CD4-positive, alpha-beta memory T cell (primary cell): ENCODE results near the gene IL26. TPM values are rescaled to one million over a fixed set of nuclear protein-coding genes. Genes with fewer than 3 reads are reported as not detected.

ENCODE experiments used
- CTCF ChIA-PET: fragments of 350-600 bp; sonication (Branson Sonifier 250); formaldehyde crosslinking; loops from one replicate; lab custom pipeline; 2021; ENCODE audit warnings: inconsistent platforms; ENCODE audit not compliant: partially characterized antibody; lab: Charles Lee
- POLR2A ChIA-PET: fragments of 350-600 bp; sonication (Branson Sonifier 250); formaldehyde crosslinking; loops from one replicate; lab custom pipeline; 2021; ENCODE audit not compliant: partially characterized antibody; lab: Charles Lee
- DNase-seq, 5 donors: peaks; one replicate each; pipeline versions ENCODE4 v3.0.0 to v3.0.0-alpha.2; 2020 to 2022; ENCODE audit warnings: mixed read lengths in 1 of 5
- H3K27ac ChIP-seq: one replicate; pipeline ENCODE4 v1.7.0; 2013; ENCODE audit warnings: low read depth, low read length
- H3K27me3 ChIP-seq: 2 replicates; pipeline ENCODE4 v1.7.0; 2013; ENCODE audit warnings: mild to moderate bottlenecking, low read length, moderate library complexity; ENCODE audit not compliant: insufficient read depth
- H3K36me3 ChIP-seq: 2 replicates; pipeline ENCODE4 v1.7.0; 2013; ENCODE audit warnings: mild to moderate bottlenecking, low read length, moderate library complexity; ENCODE audit not compliant: insufficient read depth
- H3K4me1 ChIP-seq: 2 replicates; pipeline ENCODE4 v1.7.0; 2013; ENCODE audit warnings: mild to moderate bottlenecking, low read length, moderate library complexity; ENCODE audit not compliant: insufficient read depth
- H3K4me3 ChIP-seq, 2 donors: one replicate each; pipeline ENCODE4 v1.7.0; 2013; ENCODE audit warnings: low read length in 2 of 2, mild to moderate bottlenecking in 1 of 2
- H3K9me3 ChIP-seq, 2 donors: one replicate each; pipeline ENCODE4 v1.7.0; 2013; ENCODE audit warnings: low read length in 2 of 2, control low read depth in 1 of 2; ENCODE audit not compliant: control insufficient read depth in 1 of 2
- H3K27ac Mint-ChIP-seq, 7 donors: one replicate each; pipeline ENCODE4 v1.8.0; 2020 to 2021; ENCODE audit warnings: mixed read lengths in 7 of 7, mild to moderate bottlenecking in 6 of 7, inconsistent platforms in 3 of 7, moderate library complexity in 3 of 7
- H3K27me3 Mint-ChIP-seq, 2 donors: one replicate each; pipeline ENCODE4 v1.8.0; 2020 to 2021; ENCODE audit warnings: mixed read lengths in 2 of 2
- H3K36me3 Mint-ChIP-seq, 2 donors: one replicate each; pipeline ENCODE4 v1.8.0; 2020 to 2021; ENCODE audit warnings: mixed read lengths in 2 of 2, inconsistent platforms in 1 of 2, mild to moderate bottlenecking in 1 of 2
- H3K4me1 Mint-ChIP-seq, 4 donors: one replicate each; pipeline ENCODE4 v1.8.0; 2020 to 2021; ENCODE audit warnings: mixed read lengths in 4 of 4, mild to moderate bottlenecking in 1 of 4
- H3K4me3 Mint-ChIP-seq, 8 donors: one replicate each; pipeline ENCODE4 v1.8.0; 2020 to 2021; ENCODE audit warnings: mixed read lengths in 8 of 8, mild to moderate bottlenecking in 7 of 8, moderate library complexity in 6 of 8, inconsistent platforms in 3 of 8
- H3K9me3 Mint-ChIP-seq, 8 donors: one replicate each; pipeline ENCODE4 v1.8.0; 2020 to 2021; ENCODE audit warnings: mixed read lengths in 8 of 8, mild to moderate bottlenecking in 5 of 8, inconsistent platforms in 3 of 8, moderate library complexity in 1 of 8
- intact Hi-C: fragments of 100-400 bp; cut with micrococcal nuclease; formaldehyde crosslinking; loops from one replicate; pipeline ENCODE4 v1.15.1; 2023
- polyA plus RNA-seq, 2 donors: library from polyadenylated mRNA; unstranded; fragments of 300-500 nt; fragmentation: Illumina TruSeq; gene quantifications; one replicate each; pipeline ENCODE4 v1.2.3, GENCODE V29; 2021
- total RNA-seq, 2 experiments: library from RNA; stranded (reverse); gene quantifications; one replicate each; pipeline ENCODE4 v1.2.3, GENCODE V29; 2021

Gene IL26
- total and polyA plus RNA-seq, 4 experiments from 2014 or later: 0.30 TPM; not detected in 3

GRCh38 chr12:68252077-68252476, 26.5 kb upstream of the IL26 start:
- no peaks in the 10 kb centered on the region for H3K9me3 Mint-ChIP-seq
- Histone ChIP-seq H3K4me1 (no peaks in the 10 kb centered on the region), H3K9me3 (no peaks in the 10 kb centered on the region), H3K4me3 (no peak overlapping the region), H3K27me3 (no peaks in the 10 kb centered on the region), H3K27ac (no peak overlapping the region), H3K36me3 (no peaks in the 10 kb centered on the region)
- no peaks in the 10 kb centered on the region for H3K36me3 Mint-ChIP-seq
- H3K4me3 Mint-ChIP-seq: peak overlapping the region in 6 of 8 donors; percentile 22 to 70 (median 51)
- no peak overlapping the region for H3K27ac Mint-ChIP-seq
- DNase-seq: no peak
- POLR2A ChIA-PET: no interaction called here
- intact Hi-C loops: no loop called here
- H3K27me3 Mint-ChIP-seq: peaks cover 4 to 5% of the 10 kb centered on the region in 2 donors
- H3K4me1 Mint-ChIP-seq: peaks cover 0 to 5% (median 4%) of the 10 kb centered on the region in 4 donors
- CTCF ChIA-PET: interaction anchor here (0.6 kb wide), 1 partner anchor 79 kb away, joined by 3 read pairs; no protein-coding TSS in a partner anchor

GRCh38 chr12:68250454-68250853, 24.8 kb upstream of the IL26 start:
- H3K9me3 Mint-ChIP-seq: no peaks in the 10 kb centered on the region
- H3K27me3 Mint-ChIP-seq: peaks cover 4 to 5% of the 10 kb centered on the region in 2 donors
- POLR2A ChIA-PET: no interaction called here
- Histone ChIP-seq H3K4me1 (no peaks in the 10 kb centered on the region), H3K4me3 (no peak overlapping the region), H3K27ac (no peak overlapping the region), H3K9me3 (no peaks in the 10 kb centered on the region), H3K27me3 (no peaks in the 10 kb centered on the region), H3K36me3 (no peaks in the 10 kb centered on the region)
- H3K4me3 Mint-ChIP-seq: no peak overlapping the region
- intact Hi-C loops: no loop called here
- DNase-seq: no peak
- no peak overlapping the region for H3K27ac Mint-ChIP-seq
- H3K4me1 Mint-ChIP-seq: peaks cover 0 to 5% (median 4%) of the 10 kb centered on the region in 4 donors
- no peaks in the 10 kb centered on the region for H3K36me3 Mint-ChIP-seq
- CTCF ChIA-PET: interaction anchor here (1.1 to 2.8 kb wide), 2 partner anchors 14 to 27 kb away, joined by 5 to 8 read pairs; no protein-coding TSS in a partner anchor

GRCh38 chr12:68247785-68248184, 22.2 kb upstream of the IL26 start:
- Mint-ChIP-seq H3K4me1 (peaks cover 0 to 5% (median 4%) of the 10 kb centered on the region in 4 donors), H3K4me3 (no peak overlapping the region), H3K27me3 (peaks cover 4% of the 10 kb centered on the region in 2 donors), H3K9me3 (no peaks in the 10 kb centered on the region), H3K27ac (no peak overlapping the region), H3K36me3 (no peaks in the 10 kb centered on the region)
- Histone ChIP-seq H3K4me1 (no peaks in the 10 kb centered on the region), H3K36me3 (no peaks in the 10 kb centered on the region), H3K27me3 (no peaks in the 10 kb centered on the region), H3K27ac (no peak overlapping the region), H3K4me3 (no peak overlapping the region), H3K9me3 (no peaks in the 10 kb centered on the region)
- intact Hi-C loops: no loop called here
- DNase-seq: no peak
- ChIA-PET CTCF (interaction anchor here (0.6 to 2.8 kb wide), 3 partner anchors 10 to 24 kb away, joined by 3 to 16 read pairs (median 8); no protein-coding TSS in a partner anchor), POLR2A (no interaction called here)

GRCh38 chr12:68246350-68246749, 20.7 kb upstream of the IL26 start:
- POLR2A ChIA-PET: no interaction called here
- no peaks in the 10 kb centered on the region for H3K36me3 ChIP-seq
- Mint-ChIP-seq H3K4me3 (no peak overlapping the region), H3K27ac (peak overlapping the region in 1 of 7 donors; percentile 38), H3K4me1 (peaks cover 0 to 1% (median under 1%) of the 10 kb centered on the region in 4 donors), H3K36me3 (no peaks in the 10 kb centered on the region), H3K9me3 (no peaks in the 10 kb centered on the region), H3K27me3 (peaks cover 1 to 2% of the 10 kb centered on the region in 2 donors)
- DNase-seq: no peak
- H3K27ac ChIP-seq: no peak overlapping the region
- H3K4me1 ChIP-seq: peaks cover 6% of the 10 kb centered on the region
- CTCF ChIA-PET: no interaction called here
- H3K4me3 ChIP-seq: no peak overlapping the region
- intact Hi-C loops: no loop called here
- no peaks in the 10 kb centered on the region for H3K27me3 ChIP-seq
- H3K9me3 ChIP-seq: no peaks in the 10 kb centered on the region

GRCh38 chr12:68245180-68246021, 19.8 kb upstream of the IL26 start:
- H3K4me1 Mint-ChIP-seq: peaks cover 9 to 10% (median 9%) of the 10 kb centered on the region in 4 donors
- ChIA-PET POLR2A (no interaction called here), CTCF (interaction anchor here (1.0 to 1.4 kb wide), 3 partner anchors 12 to 70 kb away, joined by 3 to 4 read pairs (median 4); no protein-coding TSS in a partner anchor)
- no peak overlapping the region for H3K4me3 Mint-ChIP-seq
- Histone ChIP-seq H3K4me1 (peaks cover 15% of the 10 kb centered on the region), H3K9me3 (no peaks in the 10 kb centered on the region), H3K27ac (no peak overlapping the region), H3K27me3 (no peaks in the 10 kb centered on the region), H3K4me3 (no peak overlapping the region), H3K36me3 (no peaks in the 10 kb centered on the region)
- H3K27ac Mint-ChIP-seq: no peak overlapping the region
- DNase-seq: no peak
- H3K36me3 Mint-ChIP-seq: no peaks in the 10 kb centered on the region
- intact Hi-C loops: no loop called here
- no peaks in the 10 kb centered on the region for H3K9me3 Mint-ChIP-seq
- peaks cover 1 to 2% of the 10 kb centered on the region in 2 donors for H3K27me3 Mint-ChIP-seq

GRCh38 chr12:68242777-68243176, 17.2 kb upstream of the IL26 start:
- intact Hi-C loops: no loop called here
- Histone ChIP-seq H3K27me3 (no peaks in the 10 kb centered on the region), H3K9me3 (no peaks in the 10 kb centered on the region), H3K27ac (no peak overlapping the region), H3K4me1 (peaks cover 22% of the 10 kb centered on the region), H3K4me3 (no peak overlapping the region), H3K36me3 (no peaks in the 10 kb centered on the region)
- POLR2A ChIA-PET: interaction anchor here (1.0 kb wide), 1 partner anchor 89 kb away, joined by 3 read pairs; no protein-coding TSS in a partner anchor
- Mint-ChIP-seq H3K36me3 (no peaks in the 10 kb centered on the region), H3K9me3 (no peaks in the 10 kb centered on the region), H3K4me1 (peaks cover 15 to 26% (median 20%) of the 10 kb centered on the region in 4 donors), H3K4me3 (no peak overlapping the region), H3K27ac (no peak overlapping the region), H3K27me3 (no peaks in the 10 kb centered on the region)
- no peak for DNase-seq
- CTCF ChIA-PET: no interaction called here

GRCh38 chr12:68240975-68241374, 15.4 kb upstream of the IL26 start:
- Histone ChIP-seq H3K36me3 (no peaks in the 10 kb centered on the region), H3K27ac (peak overlapping the region; percentile 30), H3K27me3 (no peaks in the 10 kb centered on the region), H3K4me1 (peaks cover 35% of the 10 kb centered on the region), H3K4me3 (peak overlapping the region; percentile 9 to 11), H3K9me3 (no peaks in the 10 kb centered on the region)
- intact Hi-C loops: no loop called here
- peak overlapping the region; percentile 74 to 96 (median 92) for H3K27ac Mint-ChIP-seq
- CTCF ChIA-PET: interaction anchor here (0.9 to 2.6 kb wide), 6 partner anchors 9 to 83 kb away, joined by 3 to 20 read pairs (median 4); partner anchors contain the start of gene IL26
- peaks cover 26 to 44% (median 35%) of the 10 kb centered on the region in 4 donors for H3K4me1 Mint-ChIP-seq
- DNase-seq: peak in 4 of 5 donors; percentile 45 to 63 (median 52)
- POLR2A ChIA-PET: interaction anchor here (0.9 to 1.5 kb wide), 6 partner anchors 13 to 567 kb away, joined by 3 to 6 read pairs (median 4); partner anchors contain the start of genes IL26, MDM1 and MDM2
- H3K27me3 Mint-ChIP-seq: no peaks in the 10 kb centered on the region
- H3K9me3 Mint-ChIP-seq: no peaks in the 10 kb centered on the region
- H3K36me3 Mint-ChIP-seq: peaks cover 0 to 3% of the 10 kb centered on the region in 2 donors
- peak overlapping the region; percentile 55 to 85 (median 76) for H3K4me3 Mint-ChIP-seq
